Measurements from ENCODE around the gene SMIM45.
A peak's percentile ranks its signal among the peaks of the same experiment; 100 is the strongest.

Gene SMIM45

DNA sequence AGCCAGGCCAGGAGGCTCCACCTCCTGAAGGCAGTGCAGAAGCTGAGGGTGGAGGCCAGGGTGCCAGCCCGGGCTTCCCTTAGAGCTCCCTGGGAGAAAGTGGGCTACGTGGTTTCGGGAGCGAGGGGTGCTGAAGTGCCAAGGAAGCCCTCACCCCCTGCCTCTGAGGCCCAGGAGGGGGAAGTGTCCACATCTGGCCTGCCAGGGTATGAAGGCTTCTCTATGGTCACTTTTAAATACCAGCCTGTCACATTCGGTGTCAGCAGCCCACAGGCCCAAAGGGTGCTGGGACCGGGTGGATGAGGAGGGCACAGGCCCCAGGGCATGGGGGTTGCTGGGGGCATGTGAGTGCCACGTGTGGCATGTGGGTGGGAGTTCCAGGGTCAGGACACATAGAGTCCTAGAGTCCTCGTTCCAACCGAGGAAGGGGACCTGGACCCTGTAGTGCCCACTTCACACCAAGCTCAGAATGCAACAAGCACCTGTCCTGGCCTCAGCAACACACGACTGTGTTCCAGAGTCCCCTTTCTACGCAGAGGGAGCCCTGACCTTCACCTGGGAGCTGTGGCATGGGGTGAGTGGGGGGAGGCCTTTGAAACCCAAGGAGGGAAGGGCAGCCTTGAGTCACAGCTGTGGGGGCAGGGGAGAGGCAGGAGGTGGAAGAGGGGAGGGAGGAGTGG, 38.8 kb upstream of the SMIM45 start (continued):
- no peak for TF ChIP-seq EP300 (IDR thresholded peaks at IDR 0.05; ENCODE audit: borderline replicate concordance in 1 of 2, control insufficient read depth in 1 of 2, low read depth in 2 of 2, low read length in 2 of 2)
- TF ChIP-seq GABPA (IDR thresholded peaks at IDR 0.05; ENCODE audit: low read depth), result no peak

DNA sequence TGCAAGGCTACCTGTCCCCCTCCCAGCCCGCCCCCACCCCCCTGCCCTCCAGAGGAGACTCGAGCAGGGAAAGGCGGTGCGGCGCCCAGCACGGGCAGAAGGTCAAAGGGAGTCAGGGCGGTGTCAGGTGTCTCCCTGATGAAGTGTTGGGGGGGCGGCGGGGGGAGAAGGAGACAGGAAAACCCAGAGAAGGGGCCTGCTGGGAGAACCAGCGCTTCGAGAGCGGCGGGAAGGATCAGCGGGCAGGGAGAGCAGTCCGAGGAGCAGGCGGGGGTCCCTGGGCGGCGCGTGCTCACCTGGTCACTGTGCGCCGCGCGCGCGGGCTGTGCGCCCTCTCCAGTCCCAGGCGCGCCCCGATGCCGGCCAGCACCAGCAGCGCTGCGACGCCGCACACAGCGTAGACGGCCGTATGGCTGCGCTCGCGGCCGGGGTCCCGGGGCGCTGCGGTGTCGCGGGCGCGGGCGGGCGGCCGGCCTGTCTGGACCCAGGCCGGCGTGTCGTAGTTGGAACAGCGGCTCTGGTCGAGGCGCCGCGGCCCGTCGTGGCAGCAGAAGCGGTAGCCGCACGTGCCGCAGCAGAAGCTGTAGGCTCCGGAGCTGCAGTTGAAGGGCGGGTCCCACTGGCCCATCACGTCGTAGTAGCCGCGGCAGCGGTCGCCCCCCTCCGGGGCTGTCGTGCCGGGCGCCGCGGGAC, 38.0 kb upstream of the SMIM45 start:
- in situ Hi-C loops (cut with MboI), result no loop called here
- TF ChIP-seq STAT1 (conservative IDR thresholded peaks at IDR 0.05) (no peak), ZNF687 (IDR thresholded peaks at IDR 0.05) (peak; percentile 80), ZNF24 (IDR thresholded peaks at IDR 0.05) (no peak), NR2C2 (IDR thresholded peaks at IDR 0.05; ENCODE audit: borderline replicate concordance, control insufficient read depth, insufficient read length, low read depth) (no peak), ZSCAN29 (IDR thresholded peaks at IDR 0.05) (no peak), CEBPB (IDR thresholded peaks at IDR 0.05; ENCODE audit: borderline replicate concordance in 1 of 2, low read depth in 2 of 2, low read length in 2 of 2) (no peak), RAD51 (IDR thresholded peaks at IDR 0.05) (no peak), RBBP5 (conservative IDR thresholded peaks at IDR 0.05) (no peak), DPF2 (IDR thresholded peaks at IDR 0.05) (peak; percentile 39; the same call in 1 of the 2 replicates), IKZF1 (conservative IDR thresholded peaks at IDR 0.05) (peak; percentile 75; the same call in 1 of the 2 replicates), BACH1 (IDR thresholded peaks at IDR 0.05; ENCODE audit: borderline replicate concordance) (no peak; the same call in 1 of the 2 replicates), CHD4 (IDR thresholded peaks at IDR 0.05) (no peak), NFIC (IDR thresholded peaks at IDR 0.05; ENCODE audit: low read depth, low read length) (no peak), HDAC6 (IDR thresholded peaks at IDR 0.05; ENCODE audit: unreplicated experiment) (peak; percentile 96), YY1 (IDR thresholded peaks at IDR 0.05; ENCODE audit: low read depth, low read length) (no peak)

More for the DNA sequence above, 38.0 kb upstream of the SMIM45 start:
- Histone ChIP-seq H3K9ac (ENCODE audit: control insufficient read depth, insufficient read depth, low read length) (no peak overlapping the region), H3K36me3 (ENCODE audit: control insufficient read depth in 2 of 2, insufficient read depth in 2 of 2, low read length in 1 of 2) (no peaks in the 10 kb centered on the region), H3K4me1 (ENCODE audit: control insufficient read depth, insufficient read depth, low read length) (peaks cover 30% of the 10 kb centered on the region), H2AFZ (ENCODE audit: control insufficient read depth, low read depth, low read length) (peak overlapping the region; percentile 15; the same call in 1 of the 2 replicates), H4K20me1 (ENCODE audit: control insufficient read depth, insufficient read depth) (peaks cover 6% of the 10 kb centered on the region; the same call in 1 of the 2 replicates), H3K4me3 (peak overlapping the region; percentile 32; the same call in 1 of the 2 replicates), H3K4me2 (ENCODE audit: control insufficient read depth, insufficient read depth) (peak overlapping the region; percentile 89; the same call in 1 of the 2 replicates), H3K79me2 (ENCODE audit: control insufficient read depth, insufficient read depth, low read length) (no peaks in the 10 kb centered on the region), H3K9me3 (replicated peaks; ENCODE audit: control insufficient read depth, insufficient read depth, low read length) (no peaks in the 10 kb centered on the region), H3K27me3 (replicated peaks in 1 of 2; ENCODE audit: control insufficient read depth in 2 of 2, insufficient read depth in 2 of 2, low read length in 1 of 2) (peaks cover 6 to 12% of the 10 kb centered on the region in 2 experiments; a peak in 3 of 4 replicates), H3K27ac (ENCODE audit: control insufficient read depth, insufficient read depth) (no peak overlapping the region)
- POLR2A ChIA-PET, result interaction anchor here (0.6 to 15.3 kb wide), 8 partner anchors 10 to 82 kb away, joined by 3 to 599 read pairs (median 4); partner anchors contain the start of gene CENPM
- no peak for ATAC-seq
- CTCF ChIA-PET, result interaction anchor here (0.9 to 2.9 kb wide), 6 partner anchors 11 to 247 kb away, joined by 3 to 9 read pairs (median 4); no protein-coding TSS in a partner anchor
- DNase-seq (ENCODE audit: low read depth, low spot score), result no peak
- SMC1A ChIA-PET (ENCODE audit: uncharacterized antibody, unreplicated experiment), result interaction anchor here (1.4 to 1.5 kb wide), 3 partner anchors 22 to 217 kb away, joined by 4 to 5 read pairs (median 5); no protein-coding TSS in a partner anchor
- FAIRE-seq, result no peak
- RAD21 ChIA-PET (ENCODE audit: unreplicated experiment), result interaction anchor here (0.7 to 5.8 kb wide), 7 partner anchors 12 to 217 kb away, joined by 3 to 40 read pairs (median 3); partner anchors contain the start of genes CCDC134 and TNFRSF13C
- no TSS peak for BruUV-seq (replicated peaks)
- intact Hi-C loops (cut with micrococcal nuclease; ENCODE audit: unreplicated experiment), result no loop called here
- WGBS (ENCODE audit: insufficient coverage, insufficient replicate concordance, low lambda C conversion rate, missing lambda C conversion rate), result 3% methylated on average over 73 of the region's 79 CpGs
